HL-60 (cell line): Measurements from ENCODE around the gene AADACL3.

Experiments used
- POLR2AphosphoS5 ChIP-seq: IDR thresholded peaks from 2 replicates; pipeline ENCODE4 v1.6.1; 2012; ENCODE audit warnings: low read depth
- REST ChIP-seq: IDR thresholded peaks from 2 replicates; pipeline ENCODE4 v1.6.1; 2012; ENCODE audit warnings: low read depth; ENCODE audit not compliant: insufficient replicate concordance
- TF ChIP-seq, protein P1 (sequence below): IDR thresholded peaks from one replicate; pipeline ENCODE4 v1.5.1; 2011; ENCODE audit warnings: low read length, control low read depth, inconsistent platforms; ENCODE audit not compliant: insufficient read depth

- TF ChIP-seq POLR2AphosphoS5, result no peak
- TF ChIP-seq, protein P1, sequence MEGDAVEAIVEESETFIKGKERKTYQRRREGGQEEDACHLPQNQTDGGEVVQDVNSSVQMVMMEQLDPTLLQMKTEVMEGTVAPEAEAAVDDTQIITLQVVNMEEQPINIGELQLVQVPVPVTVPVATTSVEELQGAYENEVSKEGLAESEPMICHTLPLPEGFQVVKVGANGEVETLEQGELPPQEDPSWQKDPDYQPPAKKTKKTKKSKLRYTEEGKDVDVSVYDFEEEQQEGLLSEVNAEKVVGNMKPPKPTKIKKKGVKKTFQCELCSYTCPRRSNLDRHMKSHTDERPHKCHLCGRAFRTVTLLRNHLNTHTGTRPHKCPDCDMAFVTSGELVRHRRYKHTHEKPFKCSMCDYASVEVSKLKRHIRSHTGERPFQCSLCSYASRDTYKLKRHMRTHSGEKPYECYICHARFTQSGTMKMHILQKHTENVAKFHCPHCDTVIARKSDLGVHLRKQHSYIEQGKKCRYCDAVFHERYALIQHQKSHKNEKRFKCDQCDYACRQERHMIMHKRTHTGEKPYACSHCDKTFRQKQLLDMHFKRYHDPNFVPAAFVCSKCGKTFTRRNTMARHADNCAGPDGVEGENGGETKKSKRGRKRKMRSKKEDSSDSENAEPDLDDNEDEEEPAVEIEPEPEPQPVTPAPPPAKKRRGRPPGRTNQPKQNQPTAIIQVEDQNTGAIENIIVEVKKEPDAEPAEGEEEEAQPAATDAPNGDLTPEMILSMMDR, result no peak
- no peak for TF ChIP-seq REST
Measured at GRCh38 chr1:12745126-12745991, 29.4 kb downstream of the AADACL3 start.
